Adrenal gland (tissue), 5 donors: ENCODE data around the gene GRIK5.

Experiments
- POLR2A ChIP-seq, 2 donors: fragments of 450-650 bp; IDR thresholded peaks; one replicate each; pipeline ENCODE4 v1.6.1; 2017; ENCODE audit warnings: antibody characterized with exemption in 2 of 2, mild to moderate bottlenecking in 2 of 2, moderate library complexity in 1 of 2
- TF ChIP-seq, protein P1 (sequence below), 6 experiments: fragments of 450-650 bp in 4 of 6; fragments of 200-600 bp in 2 of 6; sonication (generic) in 1 of 6; IDR thresholded peaks; 1 replicate in 5 of 6; 2 replicates in 1 of 6; pipeline versions ENCODE4 v1.5.1 to v1.8.0; 2016 to 2021; ENCODE audit warnings: antibody characterized with exemption in 6 of 6, mild to moderate bottlenecking in 2 of 6, moderate library complexity in 1 of 6
- donor health status: DM: no; HTN: no; CAD: no.

- TF ChIP-seq, protein P1, sequence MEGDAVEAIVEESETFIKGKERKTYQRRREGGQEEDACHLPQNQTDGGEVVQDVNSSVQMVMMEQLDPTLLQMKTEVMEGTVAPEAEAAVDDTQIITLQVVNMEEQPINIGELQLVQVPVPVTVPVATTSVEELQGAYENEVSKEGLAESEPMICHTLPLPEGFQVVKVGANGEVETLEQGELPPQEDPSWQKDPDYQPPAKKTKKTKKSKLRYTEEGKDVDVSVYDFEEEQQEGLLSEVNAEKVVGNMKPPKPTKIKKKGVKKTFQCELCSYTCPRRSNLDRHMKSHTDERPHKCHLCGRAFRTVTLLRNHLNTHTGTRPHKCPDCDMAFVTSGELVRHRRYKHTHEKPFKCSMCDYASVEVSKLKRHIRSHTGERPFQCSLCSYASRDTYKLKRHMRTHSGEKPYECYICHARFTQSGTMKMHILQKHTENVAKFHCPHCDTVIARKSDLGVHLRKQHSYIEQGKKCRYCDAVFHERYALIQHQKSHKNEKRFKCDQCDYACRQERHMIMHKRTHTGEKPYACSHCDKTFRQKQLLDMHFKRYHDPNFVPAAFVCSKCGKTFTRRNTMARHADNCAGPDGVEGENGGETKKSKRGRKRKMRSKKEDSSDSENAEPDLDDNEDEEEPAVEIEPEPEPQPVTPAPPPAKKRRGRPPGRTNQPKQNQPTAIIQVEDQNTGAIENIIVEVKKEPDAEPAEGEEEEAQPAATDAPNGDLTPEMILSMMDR (IDR thresholded peaks at IDR 0.05): no peak
- TF ChIP-seq POLR2A (IDR thresholded peaks at IDR 0.05): no peak
Measured at GRCh38 chr19:41971363-41971762, 98.6 kb downstream of the GRIK5 start.
